Endodermal cell (in vitro differentiated cells): ENCODE results near the gene ABAT. TPM values are rescaled to one million over a fixed set of nuclear protein-coding genes. Genes with fewer than 3 reads are reported as not detected.

ENCODE experiments used
- DNase-seq: peaks from one replicate; pipeline ENCODE4 v3.0.0-alpha.2; 2017
- H3K27ac ChIP-seq: 2 replicates; pipeline ENCODE4 v1.5.1; 2013; ENCODE audit warnings: mild to moderate bottlenecking, low read depth, low read length, moderate library complexity
- H3K27me3 ChIP-seq: 2 replicates; pipeline ENCODE4 v1.6.1; 2013; ENCODE audit warnings: mild to moderate bottlenecking, low read length, moderate library complexity; ENCODE audit not compliant: insufficient read depth, control insufficient read depth, poor library complexity, severe bottlenecking
- H3K36me3 ChIP-seq: 2 replicates; pipeline ENCODE4 v1.7.0; 2013; ENCODE audit warnings: mild to moderate bottlenecking, low read length, moderate library complexity; ENCODE audit not compliant: control insufficient read depth, insufficient read depth
- H3K4me1 ChIP-seq: one replicate; pipeline ENCODE4 v1.7.0; 2013; ENCODE audit warnings: low read length; ENCODE audit not compliant: control insufficient read depth, insufficient read depth
- H3K4me3 ChIP-seq: 2 replicates; pipeline ENCODE4 v1.5.1; 2013; ENCODE audit warnings: mild to moderate bottlenecking, low read length, moderate library complexity
- H3K9ac ChIP-seq: 2 replicates; pipeline ENCODE4 v1.6.1; 2013; ENCODE audit warnings: mild to moderate bottlenecking, low read length, moderate library complexity; ENCODE audit not compliant: poor library complexity, severe bottlenecking; ENCODE audit errors: extremely low read depth
- H3K9me3 ChIP-seq: 2 replicates; pipeline ENCODE4 v1.6.1; 2013; ENCODE audit warnings: mild to moderate bottlenecking, low read length, moderate library complexity; ENCODE audit not compliant: control insufficient read depth
- H3K27ac Mint-ChIP-seq: 2 replicates; pipeline ENCODE4 v1.8.0; 2020; ENCODE audit warnings: mixed read lengths
- H3K27me3 Mint-ChIP-seq: 2 replicates; pipeline ENCODE4 v1.8.0; 2021; ENCODE audit warnings: mild to moderate bottlenecking, mixed read lengths; ENCODE audit not compliant: insufficient read depth
- H3K36me3 Mint-ChIP-seq: 2 replicates; pipeline ENCODE4 v1.8.0; 2020; ENCODE audit warnings: low read depth, mixed read lengths
- H3K4me1 Mint-ChIP-seq: 2 replicates; pipeline ENCODE4 v1.8.0; 2020; ENCODE audit warnings: mixed read lengths
- H3K4me3 Mint-ChIP-seq: 2 replicates; pipeline ENCODE4 v1.8.0; 2020; ENCODE audit warnings: mild to moderate bottlenecking, moderate library complexity, mixed read lengths
- H3K9me3 Mint-ChIP-seq: 2 replicates; pipeline ENCODE4 v1.8.0; 2020; ENCODE audit warnings: mild to moderate bottlenecking, mixed read lengths
- WGBS, 2 experiments: methylation state at CpG; one replicate each; pipeline versions ENCODE4 v1.1.5 to v1.1.7; 2013; ENCODE audit warnings: missing lambda C conversion rate in 2 of 2, mixed read lengths in 1 of 2; ENCODE audit not compliant: insufficient coverage in 1 of 2, insufficient read length in 1 of 2; 5-methylcytosine and 5-hydroxymethylcytosine counted together
- total RNA-seq, 2 donors: library from RNA; stranded (reverse); fragmentation: NEBNext Ultra II Directional in 1 of 2; extraction: Animal tissue kit (Norgen Biotek cat#: 25700) in 1 of 2; gene quantifications; 2 replicates in 1 of 2; 3 replicates in 1 of 2; pipeline ENCODE4 v1.2.1, GENCODE V29; 2021
- TF ChIP-seq, protein P1 (sequence below): fragments of 200-600 bp; sonication (generic); conservative IDR thresholded peaks from 2 replicates; pipeline ENCODE4 v1.5.0; 2021; ENCODE audit warnings: antibody characterized with exemption, mild to moderate bottlenecking

Gene ABAT
- total RNA-seq, 2 donors from 2014 or later, result 9.7 to 13.6 TPM

- WGBS, 2 experiments, result 97 to 99% methylated on average over 7 to 9 of the region's 9 CpGs
- no peak overlapping the region for H3K4me3 Mint-ChIP-seq
Observed at GRCh38 chr16:8686879-8687278, 12.5 kb downstream of the ABAT start.

GRCh38 chr16:8689686-8690085 is 15.3 kb downstream of the ABAT start:
- Mint-ChIP-seq H3K9me3 (peaks cover 19% of the 10 kb centered on the region), H3K27ac (no peak overlapping the region), H3K4me3 (no peak overlapping the region), H3K4me1 (peaks cover 11% of the 10 kb centered on the region), H3K27me3 (no peaks in the 10 kb centered on the region), H3K36me3 (peaks cover 15% of the 10 kb centered on the region)
- Histone ChIP-seq H3K4me3 (no peak overlapping the region), H3K36me3 (no peaks in the 10 kb centered on the region), H3K4me1 (peaks cover 9% of the 10 kb centered on the region), H3K27me3 (no peaks in the 10 kb centered on the region), H3K27ac (no peak overlapping the region), H3K9ac (no peak overlapping the region), H3K9me3 (peaks cover 14% of the 10 kb centered on the region)
- TF ChIP-seq, protein P1, sequence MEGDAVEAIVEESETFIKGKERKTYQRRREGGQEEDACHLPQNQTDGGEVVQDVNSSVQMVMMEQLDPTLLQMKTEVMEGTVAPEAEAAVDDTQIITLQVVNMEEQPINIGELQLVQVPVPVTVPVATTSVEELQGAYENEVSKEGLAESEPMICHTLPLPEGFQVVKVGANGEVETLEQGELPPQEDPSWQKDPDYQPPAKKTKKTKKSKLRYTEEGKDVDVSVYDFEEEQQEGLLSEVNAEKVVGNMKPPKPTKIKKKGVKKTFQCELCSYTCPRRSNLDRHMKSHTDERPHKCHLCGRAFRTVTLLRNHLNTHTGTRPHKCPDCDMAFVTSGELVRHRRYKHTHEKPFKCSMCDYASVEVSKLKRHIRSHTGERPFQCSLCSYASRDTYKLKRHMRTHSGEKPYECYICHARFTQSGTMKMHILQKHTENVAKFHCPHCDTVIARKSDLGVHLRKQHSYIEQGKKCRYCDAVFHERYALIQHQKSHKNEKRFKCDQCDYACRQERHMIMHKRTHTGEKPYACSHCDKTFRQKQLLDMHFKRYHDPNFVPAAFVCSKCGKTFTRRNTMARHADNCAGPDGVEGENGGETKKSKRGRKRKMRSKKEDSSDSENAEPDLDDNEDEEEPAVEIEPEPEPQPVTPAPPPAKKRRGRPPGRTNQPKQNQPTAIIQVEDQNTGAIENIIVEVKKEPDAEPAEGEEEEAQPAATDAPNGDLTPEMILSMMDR, result no peak
- 64% methylated on average over 1 of the region's 1 CpG; no CpG with 5 or more reads in 1 of the 2 experiments for WGBS, 2 experiments
- DNase-seq, result no peak

More at GRCh38 chr16:8686879-8687278, 12.5 kb downstream of the ABAT start:
- H3K9me3 Mint-ChIP-seq, result peaks cover 19% of the 10 kb centered on the region
- Histone ChIP-seq H3K9ac (no peak overlapping the region), H3K4me1 (peaks cover 9% of the 10 kb centered on the region), H3K9me3 (peaks cover 14% of the 10 kb centered on the region), H3K27me3 (no peaks in the 10 kb centered on the region), H3K36me3 (no peaks in the 10 kb centered on the region), H3K27ac (no peak overlapping the region), H3K4me3 (no peak overlapping the region)
- no peaks in the 10 kb centered on the region for H3K27me3 Mint-ChIP-seq
- peak overlapping the region; percentile 27 for H3K27ac Mint-ChIP-seq
- peaks cover 11% of the 10 kb centered on the region for H3K4me1 Mint-ChIP-seq
- H3K36me3 Mint-ChIP-seq, result peaks cover 15% of the 10 kb centered on the region
- TF ChIP-seq, protein P1, result no peak
- DNase-seq, result no peak

- WGBS, 2 experiments, result 77 to 83% methylated on average over 7 to 8 of the region's 8 CpGs
- no peak overlapping the region for H3K27ac Mint-ChIP-seq
Observed at GRCh38 chr16:8691728-8692127, 17.3 kb downstream of the ABAT start.

More at GRCh38 chr16:8691728-8692127, 17.3 kb downstream of the ABAT start:
- Mint-ChIP-seq H3K9me3 (peaks cover 19% of the 10 kb centered on the region), H3K4me3 (no peak overlapping the region), H3K4me1 (no peaks in the 10 kb centered on the region), H3K36me3 (peaks cover 14% of the 10 kb centered on the region), H3K27me3 (no peaks in the 10 kb centered on the region)
- Histone ChIP-seq H3K9ac (no peak overlapping the region), H3K9me3 (peaks cover 14% of the 10 kb centered on the region), H3K4me3 (no peak overlapping the region), H3K27ac (no peak overlapping the region), H3K36me3 (no peaks in the 10 kb centered on the region), H3K27me3 (no peaks in the 10 kb centered on the region), H3K4me1 (no peaks in the 10 kb centered on the region)
- no peak for DNase-seq
- TF ChIP-seq, protein P1, result no peak
